ENCODE measurements around the gene IQCC. TPM values are rescaled to one million over a fixed set of nuclear protein-coding genes. Genes with fewer than 3 reads are reported as not detected.

IQCC gene
- polyA plus RNA-seq, 1 donor from 2014 or later = 7.5 TPM

DNA sequence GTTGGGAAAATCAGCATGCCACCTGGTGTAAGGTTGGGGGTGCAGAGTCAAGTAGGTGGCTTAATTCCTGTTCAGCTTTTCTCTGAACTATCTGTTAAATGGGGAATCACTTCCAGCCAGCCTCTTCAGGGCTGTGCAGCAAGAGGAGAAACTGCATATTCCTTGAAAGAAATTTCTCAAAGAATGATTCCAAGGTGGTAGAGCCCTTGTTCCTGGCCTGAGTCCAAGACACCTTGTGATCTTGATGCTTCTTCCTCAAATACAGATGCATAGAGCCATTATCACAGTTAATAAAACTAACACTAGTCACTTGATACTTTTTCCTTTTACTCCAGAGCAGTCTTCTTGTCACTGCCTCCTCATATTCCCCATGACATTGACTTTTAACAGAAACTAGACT, 20.8 kb upstream of the IQCC start:
- H3K36me3 ChIP-seq (ENCODE audit: insufficient read depth, low read length) = no peaks in the 10 kb centered on the region
- H3K27ac ChIP-seq (ENCODE audit: low read length) = no peak overlapping the region
- H3F3A ChIP-seq (ENCODE audit: insufficient read depth, low read length, poor library complexity, severe bottlenecking) = no peaks in the 10 kb centered on the region
- H3K4me3 ChIP-seq (ENCODE audit: low read length) = peak overlapping the region; percentile 1
- no peaks in the 10 kb centered on the region for H3K9me3 ChIP-seq (ENCODE audit: low read length)
- TF ChIP-seq, protein P1, sequence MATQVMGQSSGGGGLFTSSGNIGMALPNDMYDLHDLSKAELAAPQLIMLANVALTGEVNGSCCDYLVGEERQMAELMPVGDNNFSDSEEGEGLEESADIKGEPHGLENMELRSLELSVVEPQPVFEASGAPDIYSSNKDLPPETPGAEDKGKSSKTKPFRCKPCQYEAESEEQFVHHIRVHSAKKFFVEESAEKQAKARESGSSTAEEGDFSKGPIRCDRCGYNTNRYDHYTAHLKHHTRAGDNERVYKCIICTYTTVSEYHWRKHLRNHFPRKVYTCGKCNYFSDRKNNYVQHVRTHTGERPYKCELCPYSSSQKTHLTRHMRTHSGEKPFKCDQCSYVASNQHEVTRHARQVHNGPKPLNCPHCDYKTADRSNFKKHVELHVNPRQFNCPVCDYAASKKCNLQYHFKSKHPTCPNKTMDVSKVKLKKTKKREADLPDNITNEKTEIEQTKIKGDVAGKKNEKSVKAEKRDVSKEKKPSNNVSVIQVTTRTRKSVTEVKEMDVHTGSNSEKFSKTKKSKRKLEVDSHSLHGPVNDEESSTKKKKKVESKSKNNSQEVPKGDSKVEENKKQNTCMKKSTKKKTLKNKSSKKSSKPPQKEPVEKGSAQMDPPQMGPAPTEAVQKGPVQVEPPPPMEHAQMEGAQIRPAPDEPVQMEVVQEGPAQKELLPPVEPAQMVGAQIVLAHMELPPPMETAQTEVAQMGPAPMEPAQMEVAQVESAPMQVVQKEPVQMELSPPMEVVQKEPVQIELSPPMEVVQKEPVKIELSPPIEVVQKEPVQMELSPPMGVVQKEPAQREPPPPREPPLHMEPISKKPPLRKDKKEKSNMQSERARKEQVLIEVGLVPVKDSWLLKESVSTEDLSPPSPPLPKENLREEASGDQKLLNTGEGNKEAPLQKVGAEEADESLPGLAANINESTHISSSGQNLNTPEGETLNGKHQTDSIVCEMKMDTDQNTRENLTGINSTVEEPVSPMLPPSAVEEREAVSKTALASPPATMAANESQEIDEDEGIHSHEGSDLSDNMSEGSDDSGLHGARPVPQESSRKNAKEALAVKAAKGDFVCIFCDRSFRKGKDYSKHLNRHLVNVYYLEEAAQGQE (IDR thresholded peaks at IDR 0.05; ENCODE audit: borderline replicate concordance) = no peak
- TF ChIP-seq EP300 (conservative IDR thresholded peaks at IDR 0.05; ENCODE audit: poor library complexity, severe bottlenecking) (no peak), POLR2AphosphoS5 (IDR thresholded peaks at IDR 0.05) (no peak), RAD21 (conservative IDR thresholded peaks at IDR 0.05) (no peak), EZH2 (IDR thresholded peaks at IDR 0.05; ENCODE audit: borderline replicate concordance, insufficient read depth, low read length, poor library complexity, severe bottlenecking) (no peak), MXI1 (conservative IDR thresholded peaks at IDR 0.05; ENCODE audit: poor library complexity, severe bottlenecking) (no peak), TAF1 (IDR thresholded peaks at IDR 0.05; ENCODE audit: low read depth) (no peak), SMC3 (conservative IDR thresholded peaks at IDR 0.05; ENCODE audit: poor library complexity) (no peak)
- TF ChIP-seq, protein P2, sequence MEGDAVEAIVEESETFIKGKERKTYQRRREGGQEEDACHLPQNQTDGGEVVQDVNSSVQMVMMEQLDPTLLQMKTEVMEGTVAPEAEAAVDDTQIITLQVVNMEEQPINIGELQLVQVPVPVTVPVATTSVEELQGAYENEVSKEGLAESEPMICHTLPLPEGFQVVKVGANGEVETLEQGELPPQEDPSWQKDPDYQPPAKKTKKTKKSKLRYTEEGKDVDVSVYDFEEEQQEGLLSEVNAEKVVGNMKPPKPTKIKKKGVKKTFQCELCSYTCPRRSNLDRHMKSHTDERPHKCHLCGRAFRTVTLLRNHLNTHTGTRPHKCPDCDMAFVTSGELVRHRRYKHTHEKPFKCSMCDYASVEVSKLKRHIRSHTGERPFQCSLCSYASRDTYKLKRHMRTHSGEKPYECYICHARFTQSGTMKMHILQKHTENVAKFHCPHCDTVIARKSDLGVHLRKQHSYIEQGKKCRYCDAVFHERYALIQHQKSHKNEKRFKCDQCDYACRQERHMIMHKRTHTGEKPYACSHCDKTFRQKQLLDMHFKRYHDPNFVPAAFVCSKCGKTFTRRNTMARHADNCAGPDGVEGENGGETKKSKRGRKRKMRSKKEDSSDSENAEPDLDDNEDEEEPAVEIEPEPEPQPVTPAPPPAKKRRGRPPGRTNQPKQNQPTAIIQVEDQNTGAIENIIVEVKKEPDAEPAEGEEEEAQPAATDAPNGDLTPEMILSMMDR (IDR thresholded peaks at IDR 0.05; ENCODE audit: poor library complexity, severe bottlenecking) = no peak
- H3K9ac ChIP-seq (ENCODE audit: low read length) = no peak overlapping the region
- H3K79me2 ChIP-seq (replicated peaks; ENCODE audit: insufficient read depth, low read length) = peaks cover 26% of the 10 kb centered on the region
- no peaks in the 10 kb centered on the region for H3K27me3 ChIP-seq (ENCODE audit: insufficient read depth, low read depth, low read length)
- no peaks in the 10 kb centered on the region for H3K9me2 ChIP-seq (ENCODE audit: insufficient read depth, low read length)
- no peak overlapping the region for H3K4me2 ChIP-seq (ENCODE audit: low read length)
- no peak overlapping the region for H2AFZ ChIP-seq (ENCODE audit: low read depth, low read length)
- H4K20me1 ChIP-seq (ENCODE audit: insufficient read depth) = no peaks in the 10 kb centered on the region

DNA sequence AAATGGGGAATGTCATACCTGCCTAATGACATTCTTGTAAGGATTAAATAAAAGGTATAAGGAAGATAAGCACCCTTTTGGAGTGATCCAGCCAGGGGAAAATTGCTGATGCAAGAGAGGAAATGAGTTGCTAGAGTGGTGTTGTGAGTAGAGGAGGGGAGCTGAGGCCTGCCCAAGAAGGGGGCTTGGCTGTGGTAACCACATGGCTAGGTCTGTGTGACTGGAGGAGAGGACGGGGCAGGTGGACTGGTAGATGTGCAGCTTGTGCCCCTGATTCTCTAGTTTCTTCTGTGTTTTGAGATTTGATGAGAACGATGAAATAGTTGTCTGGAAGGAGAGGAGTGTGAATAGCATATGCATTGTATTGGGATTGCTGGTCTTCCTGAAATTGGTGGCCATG, 19.4 kb upstream of the IQCC start:
- H2AFZ ChIP-seq (ENCODE audit: low read depth, low read length) = no peak overlapping the region
- H3F3A ChIP-seq (ENCODE audit: insufficient read depth, low read length, poor library complexity, severe bottlenecking) = no peaks in the 10 kb centered on the region
- no peak overlapping the region for H3K4me2 ChIP-seq (ENCODE audit: low read length)
- H3K27me3 ChIP-seq (ENCODE audit: insufficient read depth, low read depth, low read length) = no peaks in the 10 kb centered on the region
- H3K4me3 ChIP-seq (ENCODE audit: low read length) = no peak overlapping the region
- no peaks in the 10 kb centered on the region for H4K20me1 ChIP-seq (ENCODE audit: insufficient read depth)
- H3K9me3 ChIP-seq (ENCODE audit: low read length) = no peaks in the 10 kb centered on the region
- no peak overlapping the region for H3K27ac ChIP-seq (ENCODE audit: low read length)
- no peaks in the 10 kb centered on the region for H3K9me2 ChIP-seq (ENCODE audit: insufficient read depth, low read length)
- peaks cover 20% of the 10 kb centered on the region for H3K79me2 ChIP-seq (replicated peaks; ENCODE audit: insufficient read depth, low read length)
- TF ChIP-seq POLR2AphosphoS5 (IDR thresholded peaks at IDR 0.05) = no peak
- no peak for TF ChIP-seq TAF1 (IDR thresholded peaks at IDR 0.05; ENCODE audit: low read depth)
- no peak overlapping the region for H3K9ac ChIP-seq (ENCODE audit: low read length)
- no peaks in the 10 kb centered on the region for H3K36me3 ChIP-seq (ENCODE audit: insufficient read depth, low read length)

DNA sequence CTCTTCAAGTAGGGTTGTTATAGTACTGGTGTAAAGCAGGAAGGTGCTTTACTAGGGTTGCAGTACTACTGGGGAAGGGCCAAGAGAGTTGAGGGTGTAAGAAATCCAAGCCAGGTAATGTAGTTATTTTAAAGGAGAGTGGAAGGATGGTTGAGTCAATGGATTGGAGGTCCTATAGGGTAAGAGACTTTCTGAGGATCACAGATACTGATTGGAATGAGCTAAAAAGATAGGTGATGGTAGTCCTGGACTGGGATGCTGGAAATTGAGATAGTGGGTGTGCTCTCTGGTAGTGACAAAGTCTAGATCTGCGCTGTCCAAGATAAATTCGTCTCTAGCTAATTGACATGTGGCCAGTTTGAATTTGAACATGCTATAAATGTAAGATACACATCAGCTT, 19.0 kb upstream of the IQCC start:
- no peak overlapping the region for H3K4me2 ChIP-seq (ENCODE audit: low read length)
- H3K27ac ChIP-seq (ENCODE audit: low read length) = no peak overlapping the region
- no peaks in the 10 kb centered on the region for H3K27me3 ChIP-seq (ENCODE audit: insufficient read depth, low read depth, low read length)
- no peak overlapping the region for H3K9ac ChIP-seq (ENCODE audit: low read length)
- TF ChIP-seq MXI1 (conservative IDR thresholded peaks at IDR 0.05; ENCODE audit: poor library complexity, severe bottlenecking) (no peak), EP300 (conservative IDR thresholded peaks at IDR 0.05; ENCODE audit: poor library complexity, severe bottlenecking) (no peak), POLR2AphosphoS5 (IDR thresholded peaks at IDR 0.05) (no peak), EZH2 (IDR thresholded peaks at IDR 0.05; ENCODE audit: borderline replicate concordance, insufficient read depth, low read length, poor library complexity, severe bottlenecking) (no peak), SMC3 (conservative IDR thresholded peaks at IDR 0.05; ENCODE audit: poor library complexity) (no peak), RAD21 (conservative IDR thresholded peaks at IDR 0.05) (no peak), TAF1 (IDR thresholded peaks at IDR 0.05; ENCODE audit: low read depth) (no peak)
- TF ChIP-seq, protein P1 (IDR thresholded peaks at IDR 0.05; ENCODE audit: borderline replicate concordance) = no peak
- TF ChIP-seq, protein P2 (IDR thresholded peaks at IDR 0.05; ENCODE audit: poor library complexity, severe bottlenecking) = no peak
- H2AFZ ChIP-seq (ENCODE audit: low read depth, low read length) = no peak overlapping the region
- H3K9me2 ChIP-seq (ENCODE audit: insufficient read depth, low read length) = no peaks in the 10 kb centered on the region
- no peak overlapping the region for H3K4me3 ChIP-seq (ENCODE audit: low read length)
- peaks cover 16% of the 10 kb centered on the region for H3K79me2 ChIP-seq (replicated peaks; ENCODE audit: insufficient read depth, low read length)
- no peaks in the 10 kb centered on the region for H4K20me1 ChIP-seq (ENCODE audit: insufficient read depth)
- no peaks in the 10 kb centered on the region for H3F3A ChIP-seq (ENCODE audit: insufficient read depth, low read length, poor library complexity, severe bottlenecking)
- no peaks in the 10 kb centered on the region for H3K36me3 ChIP-seq (ENCODE audit: insufficient read depth, low read length)
- no peaks in the 10 kb centered on the region for H3K9me3 ChIP-seq (ENCODE audit: low read length)
